GM19438 (cell line): Measurements from ENCODE around the gene GALNT9.
"Not testable (repeated sequence)": the region's sequence is repeated elsewhere in the genome, so short reads cannot be mapped to it uniquely, and the experiment has no call there.

Experiments used
- ATAC-seq: cut with Tn5 transposase; IDR thresholded peaks from one replicate; pipeline ENCODE4 v1.9.1; 2021; ENCODE audit warnings: low read depth; ENCODE audit not compliant: unreplicated experiment

The GALNT9 gene

GRCh38 chr12:132257206-132257954 lies 72.0 kb downstream of the GALNT9 start:
- ATAC-seq, result no peak

GRCh38 chr12:132256646-132257045 lies 72.7 kb downstream of the GALNT9 start:
- no peak for ATAC-seq

- ATAC-seq, result no peak
Observed at GRCh38 chr12:132255642-132256041, 73.7 kb downstream of the GALNT9 start.

GRCh38 chr12:132253698-132254480 lies 75.5 kb downstream of the GALNT9 start:
- ATAC-seq, result no peak

- not testable (repeated sequence) for ATAC-seq
Observed at GRCh38 chr12:132252981-132253380, 76.4 kb downstream of the GALNT9 start.

- ATAC-seq, result no peak
Observed at GRCh38 chr12:132251741-132252490, 77.5 kb downstream of the GALNT9 start.

- ATAC-seq, result no peak
Observed at GRCh38 chr12:132251310-132251709, 78.1 kb downstream of the GALNT9 start.

GRCh38 chr12:132250707-132251106 lies 78.7 kb downstream of the GALNT9 start:
- no peak for ATAC-seq

GRCh38 chr12:132249689-132250478 lies 79.5 kb downstream of the GALNT9 start:
- ATAC-seq, result no peak

GRCh38 chr12:132248453-132249167 lies 80.8 kb downstream of the GALNT9 start:
- ATAC-seq, result no peak

- ATAC-seq, result no peak
Observed at GRCh38 chr12:132247718-132248452, 81.5 kb downstream of the GALNT9 start.

- no peak for ATAC-seq
Observed at GRCh38 chr12:132246997-132247717, 82.2 kb downstream of the GALNT9 start.

- no peak for ATAC-seq
Observed at GRCh38 chr12:132245521-132246101, 83.8 kb downstream of the GALNT9 start.

- no peak for ATAC-seq
Observed at GRCh38 chr12:132244724-132245295, 84.6 kb downstream of the GALNT9 start.

- no peak for ATAC-seq
Observed at GRCh38 chr12:132243596-132244310, 85.6 kb downstream of the GALNT9 start.

- ATAC-seq, result not testable (repeated sequence)
Observed at GRCh38 chr12:132243171-132243570, 86.2 kb downstream of the GALNT9 start.

- not testable (repeated sequence) for ATAC-seq
Observed at GRCh38 chr12:132240669-132241007, 88.8 kb downstream of the GALNT9 start.
